Jurkat, Clone E6-1 (cell line): ENCODE measurements around the gene PRR20D. TPM values are rescaled to one million over a fixed set of nuclear protein-coding genes. Genes with fewer than 3 reads are reported as not detected.
"Not testable (repeated sequence)": the region's sequence is repeated elsewhere in the genome, so short reads cannot be mapped to it uniquely, and the experiment has no call there.

Experiments
- DNase-seq: peaks from one replicate; pipeline ENCODE4 v3.0.0-alpha.2; 2011; ENCODE audit warnings: low read depth, low spot score
- H3K4me3 ChIP-seq: 2 replicates; pipeline ENCODE4 v1.5.1; 2011; ENCODE audit warnings: mild to moderate bottlenecking, low read length, control low read depth, moderate library complexity
- polyA plus RNA-seq: library from polyadenylated mRNA; unstranded; fragments of >200 nt; gene quantifications from one replicate; pipeline ENCODE4 v1.2.1, GENCODE V29; 2012; ENCODE audit warnings: missing spikeins; ENCODE audit not compliant: insufficient read length, insufficient read depth

The PRR20D gene
- polyA plus RNA-seq: not detected

- H3K4me3 ChIP-seq, DNase-seq: not testable (repeated sequence)
Measured at GRCh38 chr13:57160332-57160731, at the start of gene PRR20D. TSS of gene PRR20D (plus strand) at chr13:57160632. CDS start at chr13:57161019, 387 bp downstream.

GRCh38 chr13:57114945-57115344 lies 45.5 kb upstream of the PRR20D start:
- no peak overlapping the region for H3K4me3 ChIP-seq
- DNase-seq: no peak

GRCh38 chr13:57123681-57124080 lies 36.8 kb upstream of the PRR20D start:
- no peak for DNase-seq

GRCh38 chr13:57128909-57129308 lies 31.5 kb upstream of the PRR20D start:
- peak; percentile 1 for DNase-seq
- no peak overlapping the region for H3K4me3 ChIP-seq

More at GRCh38 chr13:57123681-57124080, 36.8 kb upstream of the PRR20D start:
- no peak overlapping the region for H3K4me3 ChIP-seq

GRCh38 chr13:57136093-57136492 lies 24.3 kb upstream of the PRR20D start:
- no peak for DNase-seq
- H3K4me3 ChIP-seq: no peak overlapping the region

- no peak for DNase-seq
- no peak overlapping the region for H3K4me3 ChIP-seq
Measured at GRCh38 chr13:57137585-57137984, 22.8 kb upstream of the PRR20D start.

GRCh38 chr13:57138988-57139387 lies 21.4 kb upstream of the PRR20D start:
- H3K4me3 ChIP-seq: no peak overlapping the region
- DNase-seq: no peak

GRCh38 chr13:57139781-57140180 lies 20.7 kb upstream of the PRR20D start:
- H3K4me3 ChIP-seq, DNase-seq: not testable (repeated sequence)

- not testable (repeated sequence) for DNase-seq, H3K4me3 ChIP-seq
Measured at GRCh38 chr13:57140235-57140968, 20.0 kb upstream of the PRR20D start, which contains the start of gene PRR20A. TSS of gene PRR20A (plus strand) at chr13:57140918. CDS start at chr13:57141305, 387 bp downstream.

GRCh38 chr13:57147188-57147587 lies 13.2 kb upstream of the PRR20D start, which contains the start of gene PRR20B:
TSS of gene PRR20B (plus strand) at chr13:57147488. CDS start at chr13:57147875, 387 bp downstream.
- DNase-seq, H3K4me3 ChIP-seq: not testable (repeated sequence)

GRCh38 chr13:57148106-57148505 lies 12.3 kb upstream of the PRR20D start:
- DNase-seq, H3K4me3 ChIP-seq: not testable (repeated sequence)

GRCh38 chr13:57153761-57154160 lies 6.7 kb upstream of the PRR20D start, which contains the start of gene PRR20C:
TSS of gene PRR20C (plus strand) at chr13:57154061. CDS start at chr13:57154448, 387 bp downstream.
- H3K4me3 ChIP-seq, DNase-seq: not testable (repeated sequence)

GRCh38 chr13:57166897-57167296 lies 6.5 kb downstream of the PRR20D start, which contains the start of gene PRR20E:
TSS of gene PRR20E (plus strand) at chr13:57167197. CDS start at chr13:57167584, 387 bp downstream.
- not testable (repeated sequence) for DNase-seq, H3K4me3 ChIP-seq

GRCh38 chr13:57191667-57192066 lies 31.2 kb downstream of the PRR20D start:
- no peak overlapping the region for H3K4me3 ChIP-seq
- no peak for DNase-seq

GRCh38 chr13:57212989-57213388 lies 52.6 kb downstream of the PRR20D start:
- no peak for DNase-seq
- no peak overlapping the region for H3K4me3 ChIP-seq
